Gastrocnemius medialis (tissue), 4 donors: ENCODE data around the gene DKC1. TPM values are rescaled to one million over a fixed set of nuclear protein-coding genes. Genes with fewer than 3 reads are reported as not detected.

Experiments used
- ATAC-seq, 2 donors: fragments of 150-250 bp; one replicate each; pipeline ENCODE4 v1.9.1; 2016
- DNase-seq, 2 donors: peaks; one replicate each; pipeline ENCODE4 v3.0.0-alpha.2; 2019
- H3K27ac ChIP-seq, 4 donors: fragments of 200-600 bp; sonication (generic); 1 replicate in 1 of 4; 2 replicates in 3 of 4; pipeline ENCODE4 v1.5.1; 2016 to 2018; ENCODE audit warnings: mild to moderate bottlenecking in 2 of 4, moderate library complexity in 1 of 4
- H3K27me3 ChIP-seq, 3 donors: fragments of 200-600 bp; sonication (generic) in 2 of 3; 1 replicate in 1 of 3; 2 replicates in 2 of 3; pipeline versions ENCODE4 v1.5.1 to v1.6.0; 2016 to 2019; ENCODE audit warnings: mild to moderate bottlenecking in 1 of 3, moderate library complexity in 1 of 3
- H3K36me3 ChIP-seq, 2 donors: fragments of 200-600 bp; sonication (generic) in 1 of 2; one replicate each; pipeline ENCODE4 v1.5.1; 2017 to 2018
- H3K4me1 ChIP-seq, 2 donors: fragments of 200-600 bp; sonication (generic) in 1 of 2; one replicate each; pipeline ENCODE4 v1.5.1; 2016 to 2017; ENCODE audit warnings: mild to moderate bottlenecking in 2 of 2
- H3K4me3 ChIP-seq, 4 donors: fragments of 200-600 bp; sonication (generic) in 3 of 4; 1 replicate in 1 of 4; 2 replicates in 3 of 4; pipeline ENCODE4 v1.5.1; 2016 to 2019; ENCODE audit warnings: mild to moderate bottlenecking in 2 of 4
- H3K9me3 ChIP-seq, 3 donors: fragments of 200-600 bp; sonication (generic) in 2 of 3; 1 replicate in 1 of 3; 2 replicates in 2 of 3; pipeline ENCODE4 v1.5.1; 2016 to 2019
- CTCF ChIP-seq, 5 experiments: fragments of 450-650 bp in 3 of 5; fragments of 200-600 bp in 2 of 5; sonication (generic) in 2 of 5; IDR thresholded peaks in 4 of 5; conservative IDR thresholded peaks in 1 of 5; 1 replicate in 4 of 5; 2 replicates in 1 of 5; pipeline ENCODE4 v1.5.1; 2016 to 2019; ENCODE audit warnings: antibody characterized with exemption in 5 of 5, mild to moderate bottlenecking in 3 of 5, moderate library complexity in 3 of 5
- POLR2A ChIP-seq, 2 donors: fragments of 450-650 bp; IDR thresholded peaks; one replicate each; pipeline ENCODE4 v1.6.1; 2017; ENCODE audit warnings: antibody characterized with exemption in 2 of 2, mild to moderate bottlenecking in 2 of 2, moderate library complexity in 2 of 2
- in situ Hi-C, 4 donors: fragments of 200-750 bp; cut with MboI; loops; one replicate each; pipeline versions ENCODE4 v1.15.0 to v1.8.0; 2017; ENCODE audit warnings: low sequenced_read_pairs in 4 of 4
- intact Hi-C: fragments of 100-400 bp; cut with DNase I; formaldehyde crosslinking; loops from one replicate; pipeline ENCODE4 v1.15.1; 2023; ENCODE audit warnings: low total_unique reads
- total RNA-seq, 4 donors: library from RNA; depleted of rRNA; stranded (reverse); fragments of >200 nt; gene quantifications; one replicate each; pipeline versions ENCODE4 v1.1.0 to v1.2.3, GENCODE V29; 2016

DKC1 gene
- total RNA-seq, 4 donors from 2014 or later, result 17.8 to 34.1 (median 21.7) TPM

GRCh38 chrX:154780968-154781367 is 18.3 kb downstream of the DKC1 start:
- H3K4me1 ChIP-seq, result no peaks in the 10 kb centered on the region
- no peaks in the 10 kb centered on the region for H3K27me3 ChIP-seq
- intact Hi-C loops (no loop called here), in situ Hi-C loops (no loop called here)
- no peak overlapping the region for H3K4me3 ChIP-seq
- H3K27ac ChIP-seq, result no peak overlapping the region
- H3K36me3 ChIP-seq, result peaks cover 0 to 22% of the 10 kb centered on the region in 2 donors
- DNase-seq (no peak), ATAC-seq (no peak)
- no peak for TF ChIP-seq POLR2A (IDR thresholded peaks at IDR 0.05)
- TF ChIP-seq CTCF (IDR thresholded peaks at IDR 0.05 in 4 of 5, conservative IDR thresholded peaks at IDR 0.05 in 1 of 5), result no peak
- no peaks in the 10 kb centered on the region for H3K9me3 ChIP-seq

DNA sequence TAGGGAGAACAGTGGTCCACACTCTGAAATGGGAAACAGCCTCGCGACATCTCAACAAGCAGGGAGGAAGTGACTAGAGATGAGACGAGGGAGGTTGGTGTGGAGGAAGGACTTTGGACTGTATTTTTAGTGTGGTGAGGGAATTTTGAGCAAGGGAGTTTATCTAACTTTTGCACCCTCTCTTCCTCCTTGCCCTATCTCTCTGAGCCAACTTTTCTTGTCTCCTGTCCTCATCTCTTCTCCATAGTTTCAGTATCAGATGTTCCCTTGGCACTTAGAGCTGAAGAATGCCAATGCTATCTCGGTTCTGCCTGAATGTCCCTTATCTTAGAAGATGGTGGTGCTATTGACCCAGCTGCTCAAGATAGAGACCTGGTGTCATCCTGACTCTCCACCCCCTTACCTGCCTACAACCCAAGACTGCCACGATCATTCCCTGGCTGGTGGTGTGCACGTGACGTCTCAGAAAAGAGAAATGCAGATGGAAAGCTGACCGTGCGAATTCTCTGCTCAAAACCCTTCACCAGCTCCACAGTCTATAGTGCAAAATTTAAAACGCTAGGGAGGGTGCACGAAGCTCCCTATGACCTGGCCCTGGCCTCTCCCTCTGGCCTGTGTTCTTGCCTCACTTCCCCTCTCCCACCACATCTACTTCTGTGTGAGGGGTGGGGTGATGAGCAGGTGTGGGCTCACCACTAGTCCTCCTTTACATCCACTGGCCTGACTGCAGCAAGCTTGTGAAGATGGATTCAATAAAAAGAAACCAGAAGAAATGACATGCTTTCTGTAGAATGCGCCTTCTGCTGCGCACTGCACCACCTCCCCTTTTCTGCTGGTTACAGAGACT is 21.7 kb downstream of the DKC1 start:
- in situ Hi-C loops, result no loop called here
- no peak overlapping the region for H3K4me3 ChIP-seq
- no peaks in the 10 kb centered on the region for H3K9me3 ChIP-seq
- H3K36me3 ChIP-seq, result peaks cover 0 to 3% of the 10 kb centered on the region in 2 donors
- H3K27ac ChIP-seq, result no peak overlapping the region
- TF ChIP-seq POLR2A (IDR thresholded peaks at IDR 0.05), result no peak
- TF ChIP-seq CTCF (IDR thresholded peaks at IDR 0.05 in 4 of 5, conservative IDR thresholded peaks at IDR 0.05 in 1 of 5), result no peak
- ATAC-seq (no peak), DNase-seq (no peak)
- no peaks in the 10 kb centered on the region for H3K4me1 ChIP-seq
- no peaks in the 10 kb centered on the region for H3K27me3 ChIP-seq
- intact Hi-C loops, result no loop called here

DNA sequence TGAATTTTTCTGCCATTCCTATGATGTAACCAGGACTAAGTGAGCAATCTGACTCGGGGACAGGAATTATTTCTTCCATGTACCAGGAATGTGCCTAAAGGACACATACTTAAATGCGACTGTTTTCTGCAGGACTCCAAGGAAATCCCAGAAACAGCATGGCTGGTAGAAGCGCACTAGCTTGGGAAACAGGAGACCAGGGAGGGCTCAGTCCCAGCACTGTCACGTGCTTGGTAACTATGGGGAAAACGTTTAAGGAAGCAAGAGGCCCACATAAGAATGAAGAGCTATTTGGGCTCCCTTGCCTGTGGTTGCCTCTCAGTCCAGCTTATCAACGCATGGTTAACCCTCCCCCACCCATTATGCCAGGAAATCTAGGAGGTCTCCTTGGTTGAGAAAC is 23.1 kb downstream of the DKC1 start:
- DNase-seq (no peak), ATAC-seq (no peak)
- TF ChIP-seq CTCF (IDR thresholded peaks at IDR 0.05 in 4 of 5, conservative IDR thresholded peaks at IDR 0.05 in 1 of 5) (no peak), POLR2A (IDR thresholded peaks at IDR 0.05) (no peak)
- no peak overlapping the region for H3K27ac ChIP-seq
- intact Hi-C loops, result no loop called here
- no peaks in the 10 kb centered on the region for H3K9me3 ChIP-seq
- H3K4me1 ChIP-seq, result no peaks in the 10 kb centered on the region
- in situ Hi-C loops, result no loop called here
- no peak overlapping the region for H3K4me3 ChIP-seq
- no peaks in the 10 kb centered on the region for H3K36me3 ChIP-seq
- H3K27me3 ChIP-seq, result no peaks in the 10 kb centered on the region

- H3K36me3 ChIP-seq, result no peaks in the 10 kb centered on the region
- H3K27ac ChIP-seq, result no peak overlapping the region
- no peaks in the 10 kb centered on the region for H3K9me3 ChIP-seq
- no peaks in the 10 kb centered on the region for H3K27me3 ChIP-seq
- intact Hi-C loops, result no loop called here
- no peak overlapping the region for H3K4me3 ChIP-seq
- no peak for TF ChIP-seq CTCF (IDR thresholded peaks at IDR 0.05 in 4 of 5, conservative IDR thresholded peaks at IDR 0.05 in 1 of 5)
- no peak for TF ChIP-seq POLR2A (IDR thresholded peaks at IDR 0.05)
- in situ Hi-C loops, result no loop called here
- no peak for ATAC-seq
- DNase-seq, result no peak
- H3K4me1 ChIP-seq, result no peaks in the 10 kb centered on the region
These were observed 28.8 kb downstream of the DKC1 start for GRCh38 chrX:154791467-154791866.
